BE2C (cell line): ENCODE data around the gene GRB7.
"Not testable (repeated sequence)": the region's sequence is repeated elsewhere in the genome, so short reads cannot be mapped to it uniquely, and the experiment has no call there.

Experiments
- DNase-seq: peaks from one replicate; pipeline ENCODE4 v3.0.0-alpha.2; 2020
- H3K27me3 ChIP-seq: fragments of 250-450 bp; sonication (Bioruptor Pico); 2 replicates; pipeline ENCODE4 v1.5.1; 2020; ENCODE audit warnings: mild to moderate bottlenecking
- H3K36me3 ChIP-seq: fragments of 250-450 bp; sonication (Bioruptor Pico); 2 replicates; pipeline ENCODE4 v1.5.1; 2020; ENCODE audit warnings: mild to moderate bottlenecking
- H3K4me1 ChIP-seq: fragments of 250-450 bp; sonication (Bioruptor Pico); 2 replicates; pipeline ENCODE4 v1.5.1; 2020
- H3K4me3 ChIP-seq: 2 replicates; pipeline ENCODE4 v1.5.1; 2011; ENCODE audit warnings: low read depth, low read length
- H3K9me3 ChIP-seq: fragments of 250-450 bp; sonication (Bioruptor Pico); 2 replicates; pipeline ENCODE4 v1.5.1; 2020
- CTCF ChIP-seq: IDR thresholded peaks from 2 replicates; pipeline ENCODE4 v1.5.1; 2012; ENCODE audit warnings: mild to moderate bottlenecking, low read depth, low read length

The GRB7 gene

GRCh38 chr17:39746145-39746461 is 8.4 kb downstream of the GRB7 start:
- no peak for DNase-seq
- no peak for TF ChIP-seq CTCF
- H3K4me1 ChIP-seq: no peaks in the 10 kb centered on the region
- no peaks in the 10 kb centered on the region for H3K36me3 ChIP-seq
- H3K27me3 ChIP-seq: peaks cover 39% of the 10 kb centered on the region
- no peaks in the 10 kb centered on the region for H3K9me3 ChIP-seq
- no peak overlapping the region for H3K4me3 ChIP-seq

DNA sequence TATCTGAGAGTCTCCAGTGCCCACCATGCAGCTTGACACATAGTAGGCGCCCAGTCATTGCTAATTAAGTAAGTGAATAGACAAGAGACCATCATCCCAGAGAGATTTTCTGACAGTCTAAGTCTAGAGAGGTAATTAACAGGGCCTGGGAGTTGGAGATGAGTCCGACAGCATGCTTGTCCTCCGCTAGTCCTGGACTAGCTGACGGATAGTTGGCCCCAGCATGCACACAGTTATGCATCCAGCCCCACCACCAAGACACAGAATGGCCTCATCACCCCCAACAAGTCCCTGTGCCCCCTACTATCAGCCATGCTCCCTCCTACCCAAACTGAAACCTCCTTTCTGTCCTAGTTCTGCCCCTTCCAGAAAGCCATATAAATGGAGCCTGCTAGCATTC is 10.0 kb downstream of the GRB7 start:
- Histone ChIP-seq H3K9me3 (no peaks in the 10 kb centered on the region), H3K4me1 (no peaks in the 10 kb centered on the region), H3K27me3 (peaks cover 23% of the 10 kb centered on the region), H3K36me3 (no peaks in the 10 kb centered on the region), H3K4me3 (no peak overlapping the region)
- no peak for TF ChIP-seq CTCF
- DNase-seq: no peak

DNA sequence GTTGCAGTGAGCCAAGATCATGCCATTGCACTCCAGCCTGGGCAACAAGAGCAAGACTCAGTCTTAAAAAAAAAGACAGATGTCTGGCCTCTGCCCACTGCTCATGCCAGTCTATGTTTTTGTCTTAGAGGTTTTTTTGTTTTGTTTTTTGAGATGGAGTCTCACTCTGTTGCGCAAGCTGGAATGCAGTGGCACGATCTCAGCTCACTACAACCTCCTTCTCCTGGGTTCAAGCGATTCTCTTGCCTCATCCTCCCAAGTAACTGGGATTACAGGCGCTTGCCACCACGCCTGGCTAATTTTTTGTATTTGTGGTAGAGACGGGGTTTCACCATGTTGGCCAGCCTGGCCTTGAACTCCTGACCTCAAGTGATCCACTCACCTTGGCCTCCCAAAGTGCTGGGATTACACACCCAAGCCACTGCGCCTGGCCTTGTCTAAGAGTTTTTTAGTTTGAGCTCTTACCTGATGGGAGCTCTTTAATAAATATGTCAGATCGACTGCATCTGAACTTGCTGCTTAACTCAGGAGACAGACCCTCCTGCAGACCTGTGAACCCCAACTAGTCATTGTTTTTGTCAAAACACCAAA is 10.8 kb downstream of the GRB7 start:
- H3K4me1 ChIP-seq, H3K9me3 ChIP-seq, H3K36me3 ChIP-seq, H3K4me3 ChIP-seq, DNase-seq: not testable (repeated sequence)
- peaks cover 15% of the 10 kb centered on the region for H3K27me3 ChIP-seq

GRCh38 chr17:39750131-39751015 is 12.6 kb downstream of the GRB7 start:
- no peaks in the 10 kb centered on the region for H3K4me1 ChIP-seq
- H3K27me3 ChIP-seq: peaks cover 4% of the 10 kb centered on the region
- H3K36me3 ChIP-seq: no peaks in the 10 kb centered on the region
- H3K4me3 ChIP-seq: no peak overlapping the region
- no peaks in the 10 kb centered on the region for H3K9me3 ChIP-seq
- no peak for TF ChIP-seq CTCF
- DNase-seq: peak; percentile 38

GRCh38 chr17:39751016-39751543 is 13.3 kb downstream of the GRB7 start:
- no peak for DNase-seq
- H3K27me3 ChIP-seq: peaks cover 9% of the 10 kb centered on the region
- H3K4me3 ChIP-seq: no peak overlapping the region
- no peaks in the 10 kb centered on the region for H3K36me3 ChIP-seq
- no peaks in the 10 kb centered on the region for H3K9me3 ChIP-seq
- TF ChIP-seq CTCF: no peak
- no peaks in the 10 kb centered on the region for H3K4me1 ChIP-seq

GRCh38 chr17:39751637-39752036 is 13.9 kb downstream of the GRB7 start:
- Histone ChIP-seq H3K4me1 (no peaks in the 10 kb centered on the region), H3K36me3 (no peaks in the 10 kb centered on the region), H3K4me3 (no peak overlapping the region), H3K9me3 (no peaks in the 10 kb centered on the region), H3K27me3 (peaks cover 14% of the 10 kb centered on the region)
- TF ChIP-seq CTCF: no peak
- DNase-seq: no peak
